Measurements from ENCODE around the gene THPO.

The THPO gene

DNA sequence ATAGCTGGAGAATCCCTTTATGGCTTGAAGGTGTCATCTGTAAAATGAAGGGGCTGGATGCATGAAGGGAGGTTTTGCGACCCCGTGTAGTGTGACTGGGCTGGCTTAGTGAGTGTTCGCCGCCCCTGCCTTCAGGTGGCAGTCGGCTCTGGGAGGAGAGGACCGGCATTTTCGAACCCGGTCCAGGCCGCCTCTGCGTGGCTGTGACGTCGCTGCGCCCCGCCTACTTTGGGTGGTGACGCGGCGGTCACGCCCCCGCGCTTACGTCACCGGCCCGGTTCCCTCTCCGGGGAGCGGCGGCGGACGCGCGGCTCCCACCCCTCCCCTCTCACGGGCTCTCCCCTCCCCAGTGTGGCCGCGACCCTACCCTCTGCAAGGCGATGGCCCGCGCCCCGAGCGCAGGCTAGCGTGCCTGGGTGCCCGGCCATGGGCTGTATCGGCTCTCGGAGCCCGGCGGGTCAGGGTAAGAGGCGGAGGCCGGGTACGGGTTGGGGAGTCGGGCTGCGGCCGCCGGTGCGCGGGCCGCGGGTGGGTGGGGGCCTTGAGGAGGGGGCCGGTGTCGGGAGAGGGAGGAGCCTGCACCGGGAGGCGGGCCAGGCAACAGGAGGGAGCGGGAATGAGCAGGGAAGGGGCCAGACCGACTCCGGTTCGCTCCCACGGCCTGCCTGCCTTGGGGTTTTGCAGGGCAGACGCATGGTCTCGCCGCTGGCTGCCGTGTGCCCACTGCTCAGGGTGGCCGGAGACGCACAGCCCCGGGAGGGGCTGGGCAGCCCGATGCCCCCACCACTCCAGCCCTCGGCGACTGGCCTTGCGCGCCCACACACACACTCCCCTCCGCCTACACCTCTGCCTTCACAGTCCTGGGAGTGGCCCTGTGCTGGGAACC is 42.1 kb downstream of the THPO start:
- ChIA-PET POLR2A (interaction anchor here (1.4 to 1.5 kb wide), 2 partner anchors 12 to 15 kb away, joined by 3 to 5 read pairs; no protein-coding TSS in a partner anchor), CTCF (interaction anchor here (1.0 kb wide), 2 partner anchors 10 to 208 kb away, joined by 3 read pairs; no protein-coding TSS in a partner anchor)
- DNase-seq (ENCODE audit: low read depth, low spot score): no peak
- TF ChIP-seq, protein P1, sequence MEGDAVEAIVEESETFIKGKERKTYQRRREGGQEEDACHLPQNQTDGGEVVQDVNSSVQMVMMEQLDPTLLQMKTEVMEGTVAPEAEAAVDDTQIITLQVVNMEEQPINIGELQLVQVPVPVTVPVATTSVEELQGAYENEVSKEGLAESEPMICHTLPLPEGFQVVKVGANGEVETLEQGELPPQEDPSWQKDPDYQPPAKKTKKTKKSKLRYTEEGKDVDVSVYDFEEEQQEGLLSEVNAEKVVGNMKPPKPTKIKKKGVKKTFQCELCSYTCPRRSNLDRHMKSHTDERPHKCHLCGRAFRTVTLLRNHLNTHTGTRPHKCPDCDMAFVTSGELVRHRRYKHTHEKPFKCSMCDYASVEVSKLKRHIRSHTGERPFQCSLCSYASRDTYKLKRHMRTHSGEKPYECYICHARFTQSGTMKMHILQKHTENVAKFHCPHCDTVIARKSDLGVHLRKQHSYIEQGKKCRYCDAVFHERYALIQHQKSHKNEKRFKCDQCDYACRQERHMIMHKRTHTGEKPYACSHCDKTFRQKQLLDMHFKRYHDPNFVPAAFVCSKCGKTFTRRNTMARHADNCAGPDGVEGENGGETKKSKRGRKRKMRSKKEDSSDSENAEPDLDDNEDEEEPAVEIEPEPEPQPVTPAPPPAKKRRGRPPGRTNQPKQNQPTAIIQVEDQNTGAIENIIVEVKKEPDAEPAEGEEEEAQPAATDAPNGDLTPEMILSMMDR (IDR thresholded peaks at IDR 0.05; ENCODE audit: insufficient read depth, low read length, missing control alignments): no peak
- peak overlapping the region; percentile 72 for H3K4me3 ChIP-seq (ENCODE audit: low read depth, low read length)

DNA sequence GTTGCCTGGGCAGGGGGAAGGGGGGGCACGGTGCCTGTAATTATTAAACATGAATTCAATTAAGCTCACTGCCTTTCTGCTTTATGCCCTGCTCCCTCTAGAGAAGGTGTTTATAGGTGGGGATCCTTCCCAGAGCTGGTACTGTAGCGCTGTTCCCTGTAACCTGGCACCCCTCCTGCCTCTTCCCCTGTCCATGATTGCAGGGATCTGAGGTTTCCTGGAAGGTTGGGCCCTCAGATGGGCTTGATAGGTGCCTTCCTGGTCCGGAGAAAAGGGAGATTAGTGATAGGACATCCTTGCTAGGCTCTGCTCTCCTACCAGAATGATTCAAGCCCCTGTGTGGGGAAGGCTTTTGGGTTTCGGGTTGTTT is 42.7 kb downstream of the THPO start:
- ChIA-PET POLR2A (interaction anchor here (1.4 kb wide), 1 partner anchor 11 kb away, joined by 3 read pairs; no protein-coding TSS in a partner anchor), CTCF (interaction anchor here (1.0 kb wide), 2 partner anchors 10 to 208 kb away, joined by 3 read pairs; no protein-coding TSS in a partner anchor)
- DNase-seq (ENCODE audit: low read depth, low spot score): no peak
- TF ChIP-seq, protein P1 (IDR thresholded peaks at IDR 0.05; ENCODE audit: insufficient read depth, low read length, missing control alignments): no peak
- H3K4me3 ChIP-seq (ENCODE audit: low read depth, low read length): 0 out of 2 replicates have a peak overlapping the region, but pooled peaks have one; percentile 72

DNA sequence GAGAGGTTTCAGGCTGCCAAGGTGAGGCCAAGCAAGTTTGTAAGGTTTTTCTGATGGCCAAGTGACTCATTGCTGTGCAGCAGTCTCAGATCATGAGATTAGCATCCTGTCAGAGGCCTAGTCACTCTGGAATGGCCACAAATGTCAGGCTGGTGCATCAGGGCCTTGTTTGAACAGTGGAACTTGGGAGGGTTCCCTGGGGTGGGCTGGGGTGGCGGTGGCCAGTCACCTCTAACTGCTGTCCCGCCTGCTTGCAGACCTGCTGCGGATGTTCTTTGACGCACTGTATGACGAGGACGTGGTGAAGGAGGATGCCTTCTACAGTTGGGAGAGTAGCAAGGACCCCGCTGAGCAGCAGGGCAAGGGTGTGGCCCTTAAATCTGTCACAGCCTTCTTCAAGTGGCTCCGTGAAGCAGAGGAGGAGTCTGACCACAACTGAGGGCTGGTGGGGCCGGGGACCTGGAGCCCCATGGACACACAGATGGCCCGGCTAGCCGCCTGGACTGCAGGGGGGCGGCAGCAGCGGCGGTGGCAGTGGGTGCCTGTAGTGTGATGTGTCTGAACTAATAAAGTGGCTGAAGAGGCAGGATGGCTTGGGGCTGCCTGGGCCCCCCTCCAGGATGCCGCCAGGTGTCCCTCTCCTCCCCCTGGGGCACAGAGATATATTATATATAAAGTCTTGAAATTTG is 43.4 kb downstream of the THPO start:
- no peak for DNase-seq (ENCODE audit: low read depth, low spot score)
- TF ChIP-seq, protein P1 (IDR thresholded peaks at IDR 0.05; ENCODE audit: insufficient read depth, low read length, missing control alignments): no peak
- POLR2A ChIA-PET: no interaction called here
- CTCF ChIA-PET: interaction anchor here (1.0 kb wide), 1 partner anchor 11 kb away, joined by 3 read pairs; no protein-coding TSS in a partner anchor
- no peak overlapping the region for H3K4me3 ChIP-seq (ENCODE audit: low read depth, low read length)

DNA sequence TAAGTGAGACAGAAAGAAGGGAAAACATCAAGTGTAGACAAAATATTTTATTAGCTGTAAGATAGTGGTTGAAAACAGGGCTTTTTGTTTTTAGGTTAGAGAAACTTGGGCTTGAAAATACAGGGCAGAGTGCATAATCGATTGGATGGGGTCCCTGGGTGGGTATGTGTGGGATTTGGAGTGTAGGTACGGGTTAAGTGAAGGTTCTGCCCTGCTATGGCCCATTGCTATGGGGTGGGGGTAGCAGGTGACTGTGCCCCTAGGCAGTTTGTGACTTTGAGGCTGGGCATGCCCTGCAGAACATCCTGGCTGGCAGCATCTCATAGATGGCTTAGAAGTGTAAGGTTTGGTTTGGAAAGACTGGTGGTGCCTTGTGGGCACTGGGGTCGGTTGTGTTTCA is 44.3 kb downstream of the THPO start:
- POLR2A ChIA-PET: interaction anchor here (1.0 kb wide), 1 partner anchor 14 kb away, joined by 3 read pairs; no protein-coding TSS in a partner anchor
- H3K4me3 ChIP-seq (ENCODE audit: low read depth, low read length): no peak overlapping the region
- CTCF ChIA-PET: no interaction called here
- no peak for DNase-seq (ENCODE audit: low read depth, low spot score)
- TF ChIP-seq, protein P1 (IDR thresholded peaks at IDR 0.05; ENCODE audit: insufficient read depth, low read length, missing control alignments): no peak

DNA sequence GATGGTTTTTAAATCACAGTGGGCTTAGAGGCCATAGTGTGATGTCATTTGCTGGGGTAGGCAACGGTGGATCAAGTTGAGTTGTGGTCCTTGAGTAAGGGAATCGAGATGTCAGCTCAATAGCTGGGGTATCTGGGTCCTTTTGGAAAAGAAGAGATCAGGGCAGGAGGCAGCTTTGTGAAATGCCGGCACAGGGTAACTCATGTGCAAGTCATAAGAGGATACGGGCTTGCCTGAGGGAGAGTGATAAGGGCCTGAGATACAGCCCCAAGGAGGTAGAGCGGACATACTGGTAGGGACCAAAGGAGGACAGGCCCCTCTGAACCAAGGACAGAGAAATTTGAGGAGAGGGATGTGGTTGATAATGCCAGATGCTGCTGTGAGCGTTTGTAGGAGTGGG is 44.8 kb downstream of the THPO start:
- ChIA-PET CTCF (no interaction called here), POLR2A (interaction anchor here (0.6 to 1.0 kb wide), 2 partner anchors 13 to 18 kb away, joined by 3 read pairs; no protein-coding TSS in a partner anchor)
- H3K4me3 ChIP-seq (ENCODE audit: low read depth, low read length): no peak overlapping the region
- TF ChIP-seq, protein P1 (IDR thresholded peaks at IDR 0.05; ENCODE audit: insufficient read depth, low read length, missing control alignments): no peak
- no peak for DNase-seq (ENCODE audit: low read depth, low spot score)
